NT2/D1 (cell line): ENCODE data around the gene MRFAP1L1.

Source experiments
- DNase-seq: peaks from one replicate; pipeline ENCODE4 v3.0.0-alpha.2; 2011; ENCODE audit warnings: low read depth, low spot score
- H3K27me3 ChIP-seq: 2 replicates; pipeline ENCODE4 v1.6.0; 2011; ENCODE audit warnings: mild to moderate bottlenecking; ENCODE audit not compliant: insufficient read length, insufficient read depth
- H3K36me3 ChIP-seq: 2 replicates; pipeline ENCODE4 v1.6.1; 2011; ENCODE audit warnings: mild to moderate bottlenecking, low read length, mixed read lengths; ENCODE audit not compliant: insufficient read depth, insufficient read length
- H3K4me1 ChIP-seq: 2 replicates; pipeline ENCODE4 v1.5.1; 2011; ENCODE audit not compliant: insufficient read depth, insufficient read length
- H3K4me3 ChIP-seq: 2 replicates; pipeline ENCODE4 v1.5.1; 2011; ENCODE audit warnings: low read depth; ENCODE audit not compliant: insufficient read length
- H3K9ac ChIP-seq: 2 replicates; pipeline ENCODE4 v1.6.0; 2011; ENCODE audit warnings: low read depth; ENCODE audit not compliant: insufficient read length
- H3K9me3 ChIP-seq: 2 replicates; pipeline ENCODE4 v1.5.1; 2011; ENCODE audit warnings: mild to moderate bottlenecking, low read length; ENCODE audit not compliant: insufficient read depth
- SUZ12 ChIP-seq: IDR thresholded peaks from 2 replicates; pipeline ENCODE4 v1.6.1; 2011; ENCODE audit not compliant: insufficient read length, insufficient read depth; ENCODE audit errors: extremely low read depth
- YY1 ChIP-seq: IDR thresholded peaks from 2 replicates; pipeline ENCODE4 v1.6.1; 2011; ENCODE audit not compliant: insufficient read length, insufficient read depth
- ZNF274 ChIP-seq: IDR thresholded peaks from 2 replicates; pipeline ENCODE4 v1.6.1; 2011; ENCODE audit warnings: mild to moderate bottlenecking, low read depth, low read length

MRFAP1L1 gene

GRCh38 chr4:6746721-6747293 lies 37.1 kb upstream of the MRFAP1L1 start:
- Histone ChIP-seq H3K9ac (no peak overlapping the region), H3K27me3 (no peaks in the 10 kb centered on the region), H3K4me3 (no peak overlapping the region), H3K9me3 (no peaks in the 10 kb centered on the region), H3K36me3 (no peaks in the 10 kb centered on the region), H3K4me1 (peaks cover 8% of the 10 kb centered on the region)
- DNase-seq: no peak
- TF ChIP-seq SUZ12: no peak
- TF ChIP-seq ZNF274: no peak
- no peak for TF ChIP-seq YY1

- Histone ChIP-seq H3K36me3 (no peaks in the 10 kb centered on the region), H3K9me3 (0 out of 2 replicates have a peak, but pooled peaks cover 3% of the 10 kb centered on the region), H3K4me1 (peaks cover 5% of the 10 kb centered on the region), H3K4me3 (no peak overlapping the region), H3K27me3 (no peaks in the 10 kb centered on the region), H3K9ac (no peak overlapping the region)
- no peak for DNase-seq
- TF ChIP-seq ZNF274: no peak
- no peak for TF ChIP-seq YY1
- TF ChIP-seq SUZ12: no peak
Measured at GRCh38 chr4:6742989-6743388, 33.3 kb upstream of the MRFAP1L1 start.

DNA sequence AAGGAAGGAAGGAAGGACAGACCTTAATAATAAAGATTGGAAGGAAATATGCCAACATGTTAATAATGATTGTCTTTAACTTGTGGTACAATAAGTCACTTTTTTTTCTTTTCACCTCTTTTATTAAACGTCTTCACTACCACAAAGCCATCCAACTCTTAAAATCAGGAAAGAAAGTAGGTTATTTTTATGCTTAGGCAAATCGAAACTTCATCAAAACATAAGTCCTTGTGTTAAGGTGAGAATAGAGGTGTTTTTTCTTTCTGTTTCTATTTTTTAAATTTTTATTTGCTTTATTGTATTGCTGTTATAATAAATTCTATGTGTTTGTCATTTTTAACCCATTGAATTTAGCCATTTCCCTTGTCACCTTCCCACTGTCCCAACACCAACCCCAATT lies 32.8 kb upstream of the MRFAP1L1 start:
- DNase-seq: no peak

GRCh38 chr4:6740347-6740746 lies 30.7 kb upstream of the MRFAP1L1 start:
- Histone ChIP-seq H3K4me3 (no peak overlapping the region), H3K27me3 (no peaks in the 10 kb centered on the region), H3K4me1 (no peaks in the 10 kb centered on the region), H3K9me3 (0 out of 2 replicates have a peak, but pooled peaks cover 3% of the 10 kb centered on the region), H3K36me3 (no peaks in the 10 kb centered on the region), H3K9ac (no peak overlapping the region)
- no peak for TF ChIP-seq YY1
- TF ChIP-seq ZNF274: no peak
- TF ChIP-seq SUZ12: no peak
- no peak for DNase-seq

More for the DNA sequence above, 32.8 kb upstream of the MRFAP1L1 start:
- no peaks in the 10 kb centered on the region for H3K36me3 ChIP-seq
- no peak overlapping the region for H3K4me3 ChIP-seq
- H3K4me1 ChIP-seq: peaks cover 5% of the 10 kb centered on the region
- H3K9me3 ChIP-seq: 0 out of 2 replicates have a peak, but pooled peaks cover 3% of the 10 kb centered on the region
- TF ChIP-seq YY1 (no peak), SUZ12 (no peak), ZNF274 (no peak)
- H3K9ac ChIP-seq: no peak overlapping the region
- H3K27me3 ChIP-seq: no peaks in the 10 kb centered on the region

GRCh38 chr4:6739920-6740319 lies 30.3 kb upstream of the MRFAP1L1 start:
- Histone ChIP-seq H3K9ac (no peak overlapping the region), H3K27me3 (no peaks in the 10 kb centered on the region), H3K4me1 (no peaks in the 10 kb centered on the region), H3K4me3 (no peak overlapping the region), H3K36me3 (no peaks in the 10 kb centered on the region), H3K9me3 (0 out of 2 replicates have a peak, but pooled peaks cover 3% of the 10 kb centered on the region)
- DNase-seq: no peak
- no peak for TF ChIP-seq SUZ12
- no peak for TF ChIP-seq YY1
- TF ChIP-seq ZNF274: no peak

- Histone ChIP-seq H3K9ac (no peak overlapping the region), H3K36me3 (no peaks in the 10 kb centered on the region), H3K9me3 (no peaks in the 10 kb centered on the region), H3K4me1 (peaks cover 10% of the 10 kb centered on the region), H3K27me3 (peaks cover 3% of the 10 kb centered on the region), H3K4me3 (no peak overlapping the region)
- no peak for DNase-seq
- TF ChIP-seq YY1: no peak
- TF ChIP-seq SUZ12: no peak
- TF ChIP-seq ZNF274: no peak
Measured at GRCh38 chr4:6734165-6734786, 24.6 kb upstream of the MRFAP1L1 start.

- no peaks in the 10 kb centered on the region for H3K9me3 ChIP-seq
- no peak for TF ChIP-seq ZNF274
- no peak for TF ChIP-seq SUZ12
- no peak for TF ChIP-seq YY1
- H3K36me3 ChIP-seq: no peaks in the 10 kb centered on the region
- H3K4me3 ChIP-seq: no peak overlapping the region
- H3K9ac ChIP-seq: no peak overlapping the region
- peaks cover 14% of the 10 kb centered on the region for H3K4me1 ChIP-seq
- H3K27me3 ChIP-seq: peaks cover 3% of the 10 kb centered on the region
- no peak for DNase-seq
Measured at GRCh38 chr4:6733358-6734164, 23.9 kb upstream of the MRFAP1L1 start.
